ENCODE results near the gene OSTF1.

DNA sequence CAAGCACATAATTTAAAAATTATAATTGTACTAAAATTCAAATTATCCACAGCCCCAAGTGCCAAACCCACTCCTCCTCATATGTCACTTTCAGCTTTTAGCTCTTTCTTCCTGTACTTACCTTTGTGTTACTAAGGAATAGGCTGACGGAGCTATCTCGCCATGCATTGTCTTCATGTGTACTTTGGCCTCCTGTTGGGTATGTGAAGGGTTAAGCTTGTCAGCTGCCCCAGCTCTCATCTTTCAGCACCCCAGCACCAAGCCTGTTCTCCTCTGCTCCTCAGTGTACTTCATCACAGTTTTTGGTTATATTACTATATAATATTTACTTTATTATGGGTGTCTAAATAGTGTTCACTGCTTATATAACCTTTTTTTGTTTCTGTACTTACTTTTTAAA lies 46.2 kb downstream of the OSTF1 start:
- no peak for TF ChIP-seq POLR2A (IDR thresholded peaks at IDR 0.05; ENCODE audit: extremely low read depth, insufficient read length)
- TF ChIP-seq, protein P1, sequence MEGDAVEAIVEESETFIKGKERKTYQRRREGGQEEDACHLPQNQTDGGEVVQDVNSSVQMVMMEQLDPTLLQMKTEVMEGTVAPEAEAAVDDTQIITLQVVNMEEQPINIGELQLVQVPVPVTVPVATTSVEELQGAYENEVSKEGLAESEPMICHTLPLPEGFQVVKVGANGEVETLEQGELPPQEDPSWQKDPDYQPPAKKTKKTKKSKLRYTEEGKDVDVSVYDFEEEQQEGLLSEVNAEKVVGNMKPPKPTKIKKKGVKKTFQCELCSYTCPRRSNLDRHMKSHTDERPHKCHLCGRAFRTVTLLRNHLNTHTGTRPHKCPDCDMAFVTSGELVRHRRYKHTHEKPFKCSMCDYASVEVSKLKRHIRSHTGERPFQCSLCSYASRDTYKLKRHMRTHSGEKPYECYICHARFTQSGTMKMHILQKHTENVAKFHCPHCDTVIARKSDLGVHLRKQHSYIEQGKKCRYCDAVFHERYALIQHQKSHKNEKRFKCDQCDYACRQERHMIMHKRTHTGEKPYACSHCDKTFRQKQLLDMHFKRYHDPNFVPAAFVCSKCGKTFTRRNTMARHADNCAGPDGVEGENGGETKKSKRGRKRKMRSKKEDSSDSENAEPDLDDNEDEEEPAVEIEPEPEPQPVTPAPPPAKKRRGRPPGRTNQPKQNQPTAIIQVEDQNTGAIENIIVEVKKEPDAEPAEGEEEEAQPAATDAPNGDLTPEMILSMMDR (IDR thresholded peaks at IDR 0.05; ENCODE audit: low read depth, low read length): no peak
- TF ChIP-seq, protein P2, sequence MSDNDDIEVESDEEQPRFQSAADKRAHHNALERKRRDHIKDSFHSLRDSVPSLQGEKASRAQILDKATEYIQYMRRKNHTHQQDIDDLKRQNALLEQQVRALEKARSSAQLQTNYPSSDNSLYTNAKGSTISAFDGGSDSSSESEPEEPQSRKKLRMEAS (IDR thresholded peaks at IDR 0.05; ENCODE audit: low read depth, low read length): no peak

Data from NB4 (cell line).